SK-N-SH (cell line): ENCODE results near the gene TP73. TPM values are rescaled to one million over a fixed set of nuclear protein-coding genes. Genes with fewer than 3 reads are reported as not detected.

Source experiments
- CTCF ChIA-PET: fragments of 300-600, 350-600 bp; formaldehyde crosslinking; extraction: SDS; loops from one replicate; lab custom pipeline; 2021; lab: Yijun Ruan, JAX
- POLR2A ChIA-PET: fragments of 350-600 bp; sonication (Branson Sonifier 250); formaldehyde crosslinking; extraction: SDS; loops from one replicate; lab custom pipeline; 2020; ENCODE audit warnings: antibody characterized with exemption, inconsistent platforms; lab: Yijun Ruan, JAX
- DNase-seq: peaks from one replicate; pipeline ENCODE4 v3.0.0; 2012
- H2AFZ ChIP-seq: fragments of 200-600 bp; sonication (generic); 2 replicates; pipeline ENCODE4 v1.8.1; 2016; ENCODE audit warnings: antibody characterized with exemption, mild to moderate bottlenecking, low read depth
- H3F3A ChIP-seq: fragments of 200-600 bp; sonication (generic); replicated peaks from 2 replicates; pipeline ENCODE3; 2016; ENCODE audit warnings: antibody characterized with exemption, mild to moderate bottlenecking; ENCODE audit not compliant: insufficient read depth
- H3K27ac ChIP-seq, 2 experiments: fragments of 200-500 bp in 1 of 2; fragments of 200-600 bp in 1 of 2; sonication (Bioruptor generic) in 1 of 2; sonication (generic), shearing (Covaris generic) in 1 of 2; 2 replicates each; pipeline versions ENCODE4 v1.5.1 to v1.6.1; 2014 to 2016; ENCODE audit warnings: low read depth in 2 of 2, inconsistent platforms in 1 of 2, low read length in 1 of 2, mild to moderate bottlenecking in 1 of 2, mixed read lengths in 1 of 2
- H3K27me3 ChIP-seq: fragments of 200-600 bp; sonication (generic), shearing (Covaris generic); 2 replicates; pipeline ENCODE4 v1.6.1; 2016; ENCODE audit warnings: mixed run types; ENCODE audit not compliant: insufficient read depth
- H3K36me3 ChIP-seq, 2 experiments: fragments of 200-500 bp in 1 of 2; fragments of 200-600 bp in 1 of 2; sonication (Bioruptor generic) in 1 of 2; sonication (generic) in 1 of 2; replicated peaks in 1 of 2; 2 replicates each; pipeline versions ENCODE3 to v1.5.1; 2014 to 2016; ENCODE audit warnings: low read length in 1 of 2, mild to moderate bottlenecking in 1 of 2; ENCODE audit not compliant: insufficient read depth in 2 of 2, control insufficient read depth in 1 of 2
- H3K4me1 ChIP-seq, 2 experiments: fragments of 200-500 bp in 1 of 2; fragments of 200-600 bp in 1 of 2; sonication (Bioruptor generic) in 1 of 2; sonication (generic), shearing (Covaris generic) in 1 of 2; 2 replicates each; pipeline versions ENCODE4 v1.5.1 to v1.6.1; 2014 to 2016; ENCODE audit warnings: low read depth in 1 of 2, low read length in 1 of 2, mixed run types in 1 of 2; ENCODE audit not compliant: insufficient read depth in 2 of 2, control insufficient read depth in 1 of 2
- H3K4me2 ChIP-seq: fragments of 200-600 bp; sonication (generic), shearing (Covaris generic); 2 replicates; pipeline ENCODE4 v1.6.1; 2017; ENCODE audit warnings: mixed run types
- H3K4me3 ChIP-seq, 2 experiments: fragments of 200-500 bp in 1 of 2; fragments of 200-600 bp in 1 of 2; sonication (Bioruptor generic) in 1 of 2; sonication (generic), shearing (Covaris generic) in 1 of 2; 2 replicates each; pipeline versions ENCODE4 v1.5.1 to v1.8.1; 2014 to 2016; ENCODE audit warnings: low read depth in 2 of 2, inconsistent platforms in 1 of 2, low read length in 1 of 2, mild to moderate bottlenecking in 1 of 2, mixed read lengths in 1 of 2, moderate library complexity in 1 of 2
- H3K79me2 ChIP-seq: fragments of 200-600 bp; sonication (generic); 2 replicates; pipeline ENCODE4 v1.8.1; 2017; ENCODE audit warnings: mild to moderate bottlenecking; ENCODE audit not compliant: insufficient read depth
- H3K9ac ChIP-seq: fragments of 200-600 bp; sonication (generic); 2 replicates; pipeline ENCODE4 v1.6.1; 2017; ENCODE audit warnings: mixed run types
- H3K9me2 ChIP-seq: fragments of 200-600 bp; sonication (generic); 2 replicates; pipeline ENCODE4 v1.6.1; 2017; ENCODE audit warnings: mixed run types
- H3K9me3 ChIP-seq: fragments of 200-600 bp; sonication (generic); 2 replicates; pipeline ENCODE4 v1.6.1; 2017; ENCODE audit warnings: mixed run types, mild to moderate bottlenecking, moderate library complexity
- H4K20me1 ChIP-seq: fragments of 200-600 bp; sonication (generic); 2 replicates; pipeline ENCODE4 v1.6.1; 2017; ENCODE audit warnings: mild to moderate bottlenecking, mixed run types; ENCODE audit not compliant: insufficient read depth
- ELF1 ChIP-seq: IDR thresholded peaks from 2 replicates; pipeline ENCODE4 v1.4.0; 2012
- EP300 ChIP-seq, 2 experiments: IDR thresholded peaks; 2 replicates each; pipeline versions ENCODE4 v1.4.0 to v1.6.1; 2012; ENCODE audit warnings: borderline replicate concordance in 1 of 2, low read depth in 1 of 2, low read length in 1 of 2
- FOSL2 ChIP-seq: IDR thresholded peaks from 2 replicates; pipeline ENCODE4 v1.4.0; 2012; ENCODE audit warnings: low read depth, mild to moderate bottlenecking, moderate library complexity, borderline replicate concordance
- FOXJ3 ChIP-seq: sonication (generic); formaldehyde crosslinking; IDR thresholded peaks from 2 replicates; pipeline ENCODE4 v1.5.1; 2020; ENCODE audit warnings: mild to moderate bottlenecking, missing genetic modification reagents
- GABPA ChIP-seq: IDR thresholded peaks from 2 replicates; pipeline ENCODE4 v1.4.0; 2012; ENCODE audit warnings: low read depth, mild to moderate bottlenecking
- JUND ChIP-seq: IDR thresholded peaks from 2 replicates; pipeline ENCODE4 v1.4.0; 2012
- MEF2A ChIP-seq: IDR thresholded peaks from 2 replicates; pipeline ENCODE4 v1.4.0; 2012; ENCODE audit warnings: low read depth, borderline replicate concordance
- MXI1 ChIP-seq: IDR thresholded peaks from 2 replicates; pipeline ENCODE4 v1.6.1; 2012; ENCODE audit warnings: mild to moderate bottlenecking, low read depth, low read length, improper control_type of control experiment
- NFIC ChIP-seq: IDR thresholded peaks from 2 replicates; pipeline ENCODE4 v1.4.0; 2012; ENCODE audit warnings: borderline replicate concordance
- POLR2AphosphoS5 ChIP-seq: IDR thresholded peaks from 2 replicates; pipeline ENCODE4 v1.6.1; 2012; ENCODE audit warnings: low read depth, low read length
- SIN3A ChIP-seq: IDR thresholded peaks from 2 replicates; pipeline ENCODE4 v1.6.1; 2012; ENCODE audit warnings: low read depth, mild to moderate bottlenecking, low read length, moderate library complexity, borderline replicate concordance
- SMC3 ChIP-seq: IDR thresholded peaks from 2 replicates; pipeline ENCODE4 v1.6.1; 2012; ENCODE audit warnings: low read depth, low read length, improper control_type of control experiment
- TEAD4 ChIP-seq: IDR thresholded peaks from 2 replicates; pipeline ENCODE4 v1.4.0; 2012; ENCODE audit warnings: mild to moderate bottlenecking, borderline replicate concordance; ENCODE audit not compliant: insufficient read depth
- WGBS: methylation state at CpG from one replicate; pipeline ENCODE4 v1.1.6; 2017; ENCODE audit warnings: low lambda C conversion rate; 5-methylcytosine and 5-hydroxymethylcytosine counted together
- polyA plus RNA-seq, 3 experiments: library from polyadenylated mRNA; depleted of rRNA; stranded (reverse); fragments of >200 nt; gene quantifications; 2 replicates each; pipeline ENCODE4 v1.2.3, GENCODE V29; 2012
- TF ChIP-seq, protein P1 (sequence below): IDR thresholded peaks from 2 replicates; pipeline ENCODE4; 2012
- TF ChIP-seq, protein P2 (sequence below): IDR thresholded peaks from 2 replicates; pipeline ENCODE4 v1.4.0; 2012; ENCODE audit warnings: low read depth
- TF ChIP-seq, protein P3 (sequence below): IDR thresholded peaks from 2 replicates; pipeline ENCODE4 v1.6.1; 2012; ENCODE audit warnings: mild to moderate bottlenecking, low read depth, low read length, moderate library complexity
- TF ChIP-seq, protein P4 (sequence below): fragments of 150-350 bp; IDR thresholded peaks from 2 replicates; pipeline ENCODE4 v1.6.1; 2017; ENCODE audit warnings: antibody characterized with exemption, low read length, low read depth, borderline replicate concordance

TP73 gene
- polyA plus RNA-seq, 1 of the 3 experiments (the other 2 are of a cell fraction), result 0.64 TPM

DNA sequence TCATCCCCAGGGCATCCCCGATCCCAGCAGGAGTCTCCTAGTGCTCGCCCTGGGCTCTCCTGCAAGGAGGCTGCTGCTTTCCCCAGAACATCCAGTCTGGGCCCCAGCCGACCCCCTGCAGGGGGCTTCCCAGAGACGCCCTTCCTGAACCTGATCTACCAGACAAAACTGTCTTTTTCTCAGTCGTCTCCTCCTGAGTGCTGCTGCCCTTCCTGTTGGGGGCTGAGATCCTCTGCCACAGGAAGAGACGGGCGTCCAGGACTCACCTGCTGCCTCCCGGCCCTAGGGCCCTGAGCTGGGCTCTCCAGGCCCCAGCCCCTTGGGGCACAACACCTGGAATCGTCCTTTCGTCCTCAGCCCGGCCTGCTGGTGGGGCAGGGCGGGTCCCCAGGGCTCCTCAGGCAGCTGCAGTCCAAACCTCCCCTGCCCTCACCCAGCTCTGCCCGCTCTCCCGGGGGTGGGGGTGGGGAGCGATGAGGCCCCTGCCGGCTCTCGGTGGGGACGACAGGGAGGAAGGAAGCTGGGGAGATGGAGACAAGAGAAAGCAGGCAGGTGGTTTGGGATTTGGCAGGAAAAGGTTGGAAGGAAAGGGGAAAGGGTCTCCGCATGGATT lies 36.9 kb downstream of the TP73 start:
- TF ChIP-seq, protein P1, sequence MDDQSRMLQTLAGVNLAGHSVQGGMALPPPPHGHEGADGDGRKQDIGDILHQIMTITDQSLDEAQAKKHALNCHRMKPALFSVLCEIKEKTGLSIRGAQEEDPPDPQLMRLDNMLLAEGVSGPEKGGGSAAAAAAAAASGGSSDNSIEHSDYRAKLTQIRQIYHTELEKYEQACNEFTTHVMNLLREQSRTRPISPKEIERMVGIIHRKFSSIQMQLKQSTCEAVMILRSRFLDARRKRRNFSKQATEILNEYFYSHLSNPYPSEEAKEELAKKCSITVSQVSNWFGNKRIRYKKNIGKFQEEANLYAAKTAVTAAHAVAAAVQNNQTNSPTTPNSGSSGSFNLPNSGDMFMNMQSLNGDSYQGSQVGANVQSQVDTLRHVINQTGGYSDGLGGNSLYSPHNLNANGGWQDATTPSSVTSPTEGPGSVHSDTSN, result no peak
- TF ChIP-seq SMC3, result no peak
- TF ChIP-seq EP300 (IDR thresholded peaks at IDR 0.05; ENCODE audit: borderline replicate concordance in 1 of 2, low read depth in 1 of 2, low read length in 1 of 2), result no peak
- TF ChIP-seq TEAD4, result no peak
- TF ChIP-seq MXI1, result no peak
- TF ChIP-seq POLR2AphosphoS5, result no peak
- Histone ChIP-seq H3K27me3 (no peaks in the 10 kb centered on the region), H2AFZ (no peak overlapping the region), H3F3A (no peaks in the 10 kb centered on the region), H3K9me2 (no peaks in the 10 kb centered on the region), H3K9me3 (no peaks in the 10 kb centered on the region), H3K4me1 (peaks cover 0 to 2% of the 10 kb centered on the region in 2 experiments; a peak in 1 of 4 replicates), H3K27ac (no peak overlapping the region), H3K36me3 (no peaks in the 10 kb centered on the region), H3K4me3 (no peak overlapping the region), H3K9ac (no peak overlapping the region), H3K4me2 (no peak overlapping the region), H4K20me1 (no peaks in the 10 kb centered on the region), H3K79me2 (no peaks in the 10 kb centered on the region)
- ChIA-PET POLR2A (no interaction called here), CTCF (interaction anchor here (1.1 kb wide), 1 partner anchor 35 kb away, joined by 7 read pairs; no protein-coding TSS in a partner anchor)
- WGBS, result 82% methylated on average over 8 of the region's 19 CpGs
- no peak for DNase-seq

DNA sequence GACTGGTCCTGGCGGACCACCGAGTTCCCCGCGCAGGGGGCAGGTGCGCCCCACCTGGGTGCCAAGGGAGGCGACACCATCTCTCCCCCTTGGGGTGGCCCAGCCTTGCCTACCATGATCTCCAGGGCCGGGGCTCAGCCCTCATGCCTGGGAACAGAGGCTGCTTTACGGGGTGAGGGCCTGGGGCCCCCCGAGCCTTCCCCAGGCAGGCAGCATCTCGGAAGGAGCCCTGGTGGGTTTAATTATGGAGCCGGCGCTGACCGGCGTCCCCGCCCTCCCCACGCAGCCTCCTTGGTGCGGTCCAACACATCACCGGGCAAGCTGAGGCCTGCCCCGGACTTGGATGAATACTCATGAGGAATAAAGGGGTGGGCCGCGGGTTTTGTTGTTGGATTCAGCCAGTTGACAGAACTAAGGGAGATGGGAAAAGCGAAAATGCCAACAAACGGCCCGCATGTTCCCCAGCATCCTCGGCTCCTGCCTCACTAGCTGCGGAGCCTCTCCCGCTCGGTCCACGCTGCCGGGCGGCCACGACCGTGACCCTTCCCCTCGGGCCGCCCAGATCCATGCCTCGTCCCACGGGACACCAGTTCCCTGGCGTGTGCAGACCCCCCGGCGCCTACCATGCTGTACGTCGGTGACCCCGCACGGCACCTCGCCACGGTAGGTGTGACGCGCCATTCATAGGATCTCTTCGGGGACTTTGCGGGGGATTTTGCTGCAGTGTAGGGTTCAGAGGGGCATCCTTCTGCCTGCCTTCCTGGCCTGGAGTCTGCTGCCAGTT lies 38.2 kb downstream of the TP73 start:
- 88% methylated on average over 23 of the region's 50 CpGs for WGBS
- DNase-seq, result no peak
- Histone ChIP-seq H3K27ac (no peak overlapping the region), H3K9ac (no peak overlapping the region), H2AFZ (no peak overlapping the region), H3K9me3 (no peaks in the 10 kb centered on the region), H3K4me1 (peaks cover 0 to 4% of the 10 kb centered on the region in 2 experiments; a peak in 1 of 4 replicates), H4K20me1 (no peaks in the 10 kb centered on the region), H3K4me2 (no peak overlapping the region)
- CTCF ChIA-PET, result interaction anchor here (1.0 to 3.6 kb wide), 2 partner anchors 34 to 124 kb away, joined by 3 to 14 read pairs; no protein-coding TSS in a partner anchor
- POLR2A ChIA-PET, result no interaction called here
- TF ChIP-seq ELF1 (no peak), POLR2AphosphoS5 (no peak), TEAD4 (no peak), MEF2A (no peak), NFIC (no peak), EP300 (IDR thresholded peaks at IDR 0.05; ENCODE audit: borderline replicate concordance in 1 of 2, low read depth in 1 of 2, low read length in 1 of 2) (no peak), SIN3A (no peak), FOSL2 (no peak), FOXJ3 (CRISPR knock-in tag) (no peak), GABPA (no peak), JUND (no peak)
- TF ChIP-seq, protein P2, sequence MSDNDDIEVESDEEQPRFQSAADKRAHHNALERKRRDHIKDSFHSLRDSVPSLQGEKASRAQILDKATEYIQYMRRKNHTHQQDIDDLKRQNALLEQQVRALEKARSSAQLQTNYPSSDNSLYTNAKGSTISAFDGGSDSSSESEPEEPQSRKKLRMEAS, result no peak
- TF ChIP-seq, protein P3, sequence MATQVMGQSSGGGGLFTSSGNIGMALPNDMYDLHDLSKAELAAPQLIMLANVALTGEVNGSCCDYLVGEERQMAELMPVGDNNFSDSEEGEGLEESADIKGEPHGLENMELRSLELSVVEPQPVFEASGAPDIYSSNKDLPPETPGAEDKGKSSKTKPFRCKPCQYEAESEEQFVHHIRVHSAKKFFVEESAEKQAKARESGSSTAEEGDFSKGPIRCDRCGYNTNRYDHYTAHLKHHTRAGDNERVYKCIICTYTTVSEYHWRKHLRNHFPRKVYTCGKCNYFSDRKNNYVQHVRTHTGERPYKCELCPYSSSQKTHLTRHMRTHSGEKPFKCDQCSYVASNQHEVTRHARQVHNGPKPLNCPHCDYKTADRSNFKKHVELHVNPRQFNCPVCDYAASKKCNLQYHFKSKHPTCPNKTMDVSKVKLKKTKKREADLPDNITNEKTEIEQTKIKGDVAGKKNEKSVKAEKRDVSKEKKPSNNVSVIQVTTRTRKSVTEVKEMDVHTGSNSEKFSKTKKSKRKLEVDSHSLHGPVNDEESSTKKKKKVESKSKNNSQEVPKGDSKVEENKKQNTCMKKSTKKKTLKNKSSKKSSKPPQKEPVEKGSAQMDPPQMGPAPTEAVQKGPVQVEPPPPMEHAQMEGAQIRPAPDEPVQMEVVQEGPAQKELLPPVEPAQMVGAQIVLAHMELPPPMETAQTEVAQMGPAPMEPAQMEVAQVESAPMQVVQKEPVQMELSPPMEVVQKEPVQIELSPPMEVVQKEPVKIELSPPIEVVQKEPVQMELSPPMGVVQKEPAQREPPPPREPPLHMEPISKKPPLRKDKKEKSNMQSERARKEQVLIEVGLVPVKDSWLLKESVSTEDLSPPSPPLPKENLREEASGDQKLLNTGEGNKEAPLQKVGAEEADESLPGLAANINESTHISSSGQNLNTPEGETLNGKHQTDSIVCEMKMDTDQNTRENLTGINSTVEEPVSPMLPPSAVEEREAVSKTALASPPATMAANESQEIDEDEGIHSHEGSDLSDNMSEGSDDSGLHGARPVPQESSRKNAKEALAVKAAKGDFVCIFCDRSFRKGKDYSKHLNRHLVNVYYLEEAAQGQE, result no peak
- TF ChIP-seq, protein P4, sequence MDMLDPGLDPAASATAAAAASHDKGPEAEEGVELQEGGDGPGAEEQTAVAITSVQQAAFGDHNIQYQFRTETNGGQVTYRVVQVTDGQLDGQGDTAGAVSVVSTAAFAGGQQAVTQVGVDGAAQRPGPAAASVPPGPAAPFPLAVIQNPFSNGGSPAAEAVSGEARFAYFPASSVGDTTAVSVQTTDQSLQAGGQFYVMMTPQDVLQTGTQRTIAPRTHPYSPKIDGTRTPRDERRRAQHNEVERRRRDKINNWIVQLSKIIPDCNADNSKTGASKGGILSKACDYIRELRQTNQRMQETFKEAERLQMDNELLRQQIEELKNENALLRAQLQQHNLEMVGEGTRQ, result no peak
- TF ChIP-seq, all 33 proteins: peak for 0
- no peaks in the 10 kb centered on the region for H3K79me2 ChIP-seq
- no peaks in the 10 kb centered on the region for H3F3A ChIP-seq
- H3K27me3 ChIP-seq, result no peaks in the 10 kb centered on the region
- no peaks in the 10 kb centered on the region for H3K9me2 ChIP-seq
- H3K4me3 ChIP-seq, result no peak overlapping the region
- H3K36me3 ChIP-seq, result no peaks in the 10 kb centered on the region
